HG03045 (cell line): ENCODE measurements around the gene LSM14B.

ENCODE experiments used
- ATAC-seq: cut with Tn5 transposase; IDR thresholded peaks from one replicate; pipeline ENCODE4 v1.9.1; 2021; ENCODE audit warnings: mild to moderate bottlenecking, moderate library complexity; ENCODE audit not compliant: unreplicated experiment

Gene LSM14B

DNA sequence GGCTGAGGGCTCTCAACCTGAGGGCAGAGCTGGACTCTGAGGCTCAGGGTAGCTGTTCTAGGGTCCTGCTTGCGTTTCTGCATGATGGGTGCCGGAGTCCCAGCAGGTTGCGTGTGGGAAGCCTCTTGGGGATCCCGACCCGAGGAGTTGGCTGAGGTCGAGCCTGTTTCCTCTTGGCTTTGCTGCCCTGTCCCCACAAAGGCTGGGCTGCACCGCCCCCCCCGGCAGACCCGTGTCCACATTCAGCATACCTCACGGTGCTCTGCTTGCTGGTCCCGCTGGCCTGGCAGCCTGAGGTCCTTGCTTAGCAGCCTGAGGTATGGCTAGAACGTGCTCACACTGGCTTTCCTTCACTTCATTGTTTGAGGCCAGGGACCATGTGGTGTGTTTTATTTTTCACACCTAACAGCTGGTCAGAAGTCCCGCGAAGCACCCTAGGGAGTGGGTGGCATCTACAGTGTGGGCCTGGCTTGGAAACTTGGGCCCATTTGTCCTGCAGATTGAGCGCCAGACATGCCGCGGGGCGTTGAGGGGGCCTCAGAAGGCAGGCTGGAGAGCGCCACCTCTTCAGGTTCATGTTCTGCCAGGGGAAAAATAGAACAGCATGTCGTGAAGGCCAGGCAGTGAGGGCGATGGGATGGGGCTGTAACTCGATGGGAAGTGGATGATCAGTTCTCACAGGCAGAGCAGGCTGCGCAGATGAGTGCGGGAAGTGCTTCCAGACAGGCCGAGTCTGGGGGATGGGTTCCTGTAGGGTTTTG is 9.5 kb downstream of the LSM14B start:
- no peak for ATAC-seq

DNA sequence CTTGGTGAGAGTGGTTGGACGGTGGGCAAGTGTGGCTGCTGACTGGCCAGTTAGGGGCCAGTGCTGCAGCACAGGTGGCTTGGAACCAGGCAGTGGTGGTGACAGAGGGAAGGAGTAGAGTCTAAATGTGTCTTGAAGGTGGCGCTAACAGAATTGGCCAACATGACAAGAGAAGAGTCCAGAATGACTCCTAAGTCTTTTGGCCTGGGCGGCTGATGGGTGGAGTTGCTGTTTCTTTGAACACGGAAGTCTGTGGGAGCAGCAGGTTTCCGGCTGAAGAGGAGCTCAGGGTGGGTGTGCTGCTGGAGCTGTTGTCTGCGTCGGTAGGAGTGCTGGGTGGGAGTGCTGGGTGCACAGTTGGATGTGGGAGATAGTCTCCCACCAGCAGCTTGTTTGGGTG is 10.1 kb downstream of the LSM14B start:
- ATAC-seq: no peak

DNA sequence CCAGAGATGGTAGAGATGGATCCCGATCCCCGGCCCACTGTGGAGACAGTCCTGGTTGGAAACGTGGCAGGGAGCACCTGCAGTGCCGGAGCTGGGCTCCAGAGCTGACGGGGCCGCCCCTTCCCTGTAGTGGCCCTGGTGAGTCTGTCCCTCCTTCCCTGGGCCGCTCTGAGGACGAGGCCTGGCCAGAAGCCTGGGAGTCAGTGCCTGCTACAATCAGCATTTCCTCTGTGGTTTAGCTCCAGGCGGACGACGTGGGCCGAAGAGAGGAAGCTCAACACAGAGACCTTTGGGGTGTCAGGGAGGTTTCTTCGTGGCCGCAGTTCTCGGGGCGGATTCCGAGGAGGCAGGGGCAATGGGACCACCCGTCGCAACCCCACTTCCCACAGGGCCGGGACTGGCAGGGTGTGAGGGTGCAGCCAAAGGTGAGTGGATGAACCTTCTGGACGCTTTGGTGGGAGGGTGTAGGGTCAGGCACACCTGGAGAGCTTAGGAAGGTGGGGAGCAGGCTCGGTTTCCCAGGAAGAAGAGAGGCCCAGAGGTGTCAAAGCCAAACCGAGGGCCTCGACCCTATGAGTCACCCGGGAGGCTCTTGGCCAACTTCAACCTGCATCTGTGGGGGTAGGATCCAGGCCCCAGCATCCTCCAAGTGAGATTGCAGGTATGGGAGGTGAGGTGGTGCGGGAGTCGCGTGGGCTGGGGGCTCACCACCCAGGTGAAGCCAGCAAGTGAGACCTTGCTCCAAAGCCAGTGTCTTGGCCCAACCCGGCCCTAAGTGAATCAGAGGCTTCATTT is 11.0 kb downstream of the LSM14B start:
- no peak for ATAC-seq

DNA sequence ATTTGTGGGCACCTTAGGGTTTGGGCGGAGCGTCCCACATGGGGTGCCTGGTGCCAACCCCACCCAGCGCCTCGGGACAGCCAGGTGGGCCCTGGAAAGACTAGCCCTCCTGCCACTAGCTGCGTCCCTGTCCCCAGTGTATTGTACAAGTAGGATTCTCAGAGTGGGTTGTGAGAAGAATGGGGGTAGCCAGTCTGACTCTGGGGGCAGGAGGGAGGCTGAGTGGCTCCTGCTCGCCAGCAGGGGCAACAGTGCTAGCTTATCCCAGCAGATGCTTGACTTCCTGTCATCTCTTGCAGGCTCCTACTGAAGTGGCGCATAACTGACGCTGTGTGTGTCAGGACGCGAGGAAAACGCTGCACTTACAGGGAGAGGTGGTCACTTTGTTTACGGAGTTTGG is 11.6 kb downstream of the LSM14B start:
- no peak for ATAC-seq

DNA sequence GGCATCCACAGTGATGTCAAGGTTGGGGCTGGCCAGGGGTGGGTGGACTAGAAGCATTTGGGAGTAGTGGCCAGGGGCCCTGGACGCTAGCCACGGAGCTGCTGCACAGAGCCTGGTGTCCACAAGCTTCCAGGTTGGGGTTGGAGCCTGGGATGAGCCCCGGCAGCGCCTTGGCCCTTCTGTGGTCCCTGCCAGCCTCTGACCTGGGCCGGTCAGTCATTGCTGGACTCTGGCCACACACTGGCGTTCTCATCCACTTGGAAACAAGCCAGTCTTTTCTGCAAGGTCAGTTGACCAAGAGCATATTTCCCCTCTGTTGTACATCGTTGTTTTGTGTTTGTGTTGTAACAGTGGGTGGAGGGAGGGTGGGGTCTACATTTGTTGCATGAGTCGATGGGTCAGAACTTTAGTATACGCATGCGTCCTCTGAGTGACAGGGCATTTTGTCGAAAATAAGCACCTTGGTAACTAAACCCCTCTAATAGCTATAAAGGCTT is 12.5 kb downstream of the LSM14B start:
- no peak for ATAC-seq

DNA sequence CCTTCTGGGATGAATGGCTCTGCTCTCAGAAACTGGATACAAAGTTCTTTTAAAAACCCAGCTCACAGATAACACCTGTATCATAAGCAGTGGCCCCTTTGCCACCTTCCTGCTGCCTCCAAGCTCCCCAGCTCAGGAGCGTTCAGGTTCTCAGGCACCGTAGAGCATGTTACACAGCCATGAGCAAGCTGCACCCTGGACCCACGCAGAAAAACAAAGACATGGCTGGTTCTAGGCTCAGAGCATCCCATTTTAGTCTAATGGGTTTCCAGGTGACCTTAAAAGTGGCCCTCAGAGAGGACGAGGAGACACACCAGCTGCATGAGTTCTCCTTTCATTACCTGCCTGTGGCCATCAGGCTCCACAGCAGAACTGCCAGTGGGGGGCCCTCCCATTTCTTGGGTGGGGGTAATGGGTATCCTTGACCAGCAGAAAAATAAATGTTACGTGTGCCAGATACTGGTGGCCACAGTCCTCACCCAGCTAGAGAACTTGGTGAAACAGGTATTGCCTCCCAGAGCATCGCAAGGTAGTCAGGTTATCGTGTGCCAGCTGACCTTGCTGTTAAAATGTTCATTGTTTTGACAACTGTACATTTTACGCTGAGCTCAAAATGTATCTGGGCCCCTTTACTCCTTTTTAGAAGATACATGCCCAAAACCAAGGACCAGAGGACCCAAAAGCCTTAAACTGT is 13.4 kb downstream of the LSM14B start:
- ATAC-seq: no peak

DNA sequence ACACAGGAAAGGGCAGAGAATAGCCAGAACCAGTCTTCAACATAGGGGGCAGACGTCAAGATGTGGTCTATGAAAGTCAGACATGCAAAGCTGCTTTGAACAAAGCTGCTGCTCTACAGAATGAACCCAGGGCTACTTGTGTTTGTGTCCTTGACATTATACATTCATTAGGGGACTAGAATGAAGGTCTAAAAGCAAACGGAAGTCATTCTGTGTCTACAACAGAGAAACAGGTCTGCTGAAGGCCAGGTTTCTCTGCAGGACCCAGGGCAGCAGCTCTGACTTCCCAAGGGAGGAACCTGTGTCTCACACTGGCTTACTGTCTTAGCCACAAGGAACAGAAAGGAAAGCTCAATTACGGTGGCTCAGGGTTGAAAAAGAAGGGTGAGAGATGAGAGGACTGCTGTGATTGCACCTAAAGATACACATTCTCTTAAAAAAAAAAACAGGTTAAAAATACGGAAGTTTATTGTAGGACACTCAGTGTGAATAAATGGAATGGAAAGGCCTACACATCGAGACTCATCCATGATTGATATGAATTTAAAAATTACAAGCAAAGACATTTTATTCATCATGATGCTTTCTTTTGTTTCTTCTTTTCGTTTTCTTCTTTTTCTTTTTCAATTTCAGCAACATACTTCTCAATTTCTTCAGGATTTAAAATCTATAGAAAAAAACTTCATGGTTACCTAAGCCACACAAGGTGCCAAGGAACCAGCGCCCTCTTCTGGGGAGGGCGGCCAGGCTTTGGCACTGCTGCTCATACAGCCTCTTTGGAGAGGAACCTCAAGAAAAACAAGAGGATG is 14.2 kb downstream of the LSM14B start:
- ATAC-seq: no peak

DNA sequence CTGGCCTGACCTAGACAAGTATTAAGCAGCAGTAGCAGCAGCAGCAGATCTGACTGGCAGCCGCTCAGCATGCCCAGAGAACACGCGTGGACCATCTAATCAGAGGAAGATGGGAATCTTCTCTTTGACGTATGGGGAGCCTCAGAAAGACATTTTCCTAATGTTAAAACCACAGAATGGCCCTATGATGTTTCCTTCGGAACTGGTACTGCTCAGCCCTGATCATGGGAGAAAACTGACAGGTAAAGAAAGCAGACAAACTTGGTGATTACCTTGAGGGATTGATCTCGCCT is 14.8 kb downstream of the LSM14B start:
- no peak for ATAC-seq

DNA sequence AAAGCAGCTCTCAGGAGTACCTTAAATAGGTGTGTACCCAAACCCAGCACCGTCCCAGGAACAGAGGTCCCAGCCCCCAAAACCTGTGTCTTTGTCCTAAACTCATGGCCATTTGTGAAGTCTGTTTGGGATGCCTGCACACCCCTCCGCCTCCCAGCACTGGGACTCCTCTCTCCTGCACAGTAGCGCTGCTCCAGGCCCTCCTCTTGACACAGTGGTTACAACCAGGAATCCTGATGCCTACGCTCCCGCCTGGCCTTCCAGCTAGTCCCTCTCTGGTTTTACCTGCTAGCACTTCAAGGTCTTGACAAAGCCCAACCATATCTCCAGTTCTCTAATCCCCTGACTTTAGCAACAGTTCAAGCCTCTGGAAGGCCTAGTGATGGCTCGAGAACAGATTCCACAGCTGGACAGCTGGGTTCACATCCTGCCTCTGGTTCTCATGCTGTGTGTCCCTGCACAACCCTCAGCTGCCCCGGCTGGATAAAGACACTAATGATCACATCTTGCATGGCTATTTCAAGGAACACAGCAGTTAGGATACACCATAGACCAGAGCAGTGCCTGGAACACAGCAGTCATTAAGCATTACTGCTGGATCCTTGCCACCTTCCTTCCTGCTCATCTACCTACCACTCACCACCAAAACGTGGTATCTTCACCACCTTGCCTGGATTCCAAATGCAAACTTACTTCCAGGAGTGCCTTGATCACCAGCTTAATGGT is 15.4 kb downstream of the LSM14B start:
- no peak for ATAC-seq

DNA sequence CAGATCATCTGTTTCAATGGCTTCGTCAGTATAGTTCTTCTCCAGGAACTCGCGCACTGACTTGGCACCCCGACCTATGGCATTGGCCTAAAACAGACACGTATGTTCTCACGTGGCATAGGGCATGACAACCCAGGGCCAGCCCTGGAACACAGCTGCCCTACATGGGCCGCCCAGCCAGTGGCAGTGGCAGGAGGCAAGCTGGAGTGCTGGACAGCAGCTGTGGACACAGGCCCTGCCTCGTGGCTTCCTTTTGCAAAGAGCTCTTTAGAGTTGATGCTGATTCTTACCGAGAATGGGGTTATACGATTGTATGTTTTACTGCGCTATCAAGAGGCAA is 15.9 kb downstream of the LSM14B start:
- no peak for ATAC-seq

DNA sequence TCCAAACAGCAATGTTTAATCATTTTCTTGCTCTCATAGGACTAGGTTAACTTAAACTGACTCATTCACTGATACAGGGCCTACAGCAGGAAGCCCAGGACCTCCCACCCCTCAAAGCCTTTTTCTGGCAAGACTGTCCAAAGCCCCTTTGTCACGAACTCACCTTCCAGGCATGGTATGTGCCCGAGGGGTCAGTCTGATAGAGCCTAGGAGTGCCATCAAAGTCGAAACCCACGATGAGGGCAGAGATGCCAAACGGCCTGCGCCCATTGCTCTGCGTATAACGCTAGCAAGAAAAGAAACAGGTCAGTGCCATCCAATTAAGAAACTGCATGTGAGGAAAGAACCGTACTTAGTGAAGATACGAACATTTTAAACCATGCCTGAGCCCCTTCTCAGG is 16.6 kb downstream of the LSM14B start:
- ATAC-seq: no peak

DNA sequence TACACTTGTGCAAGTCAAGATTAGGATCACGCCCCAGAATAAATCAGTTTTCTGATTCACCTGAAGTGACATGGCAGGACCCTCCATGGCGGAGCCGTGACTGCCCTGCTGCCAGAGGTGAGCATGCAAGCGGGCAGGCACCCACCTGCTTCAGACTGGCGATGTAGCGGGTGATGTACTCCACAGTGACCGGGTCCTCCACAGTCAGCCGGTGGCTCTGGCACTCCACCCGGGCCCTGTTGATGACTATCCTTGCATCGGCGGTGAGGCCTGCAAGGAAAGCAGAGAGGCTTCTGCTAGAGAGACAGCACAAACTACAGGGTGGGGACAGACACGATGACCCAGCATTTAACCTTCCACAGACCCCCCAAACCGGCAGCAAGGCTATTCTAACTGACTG is 17.4 kb downstream of the LSM14B start:
- no peak for ATAC-seq

DNA sequence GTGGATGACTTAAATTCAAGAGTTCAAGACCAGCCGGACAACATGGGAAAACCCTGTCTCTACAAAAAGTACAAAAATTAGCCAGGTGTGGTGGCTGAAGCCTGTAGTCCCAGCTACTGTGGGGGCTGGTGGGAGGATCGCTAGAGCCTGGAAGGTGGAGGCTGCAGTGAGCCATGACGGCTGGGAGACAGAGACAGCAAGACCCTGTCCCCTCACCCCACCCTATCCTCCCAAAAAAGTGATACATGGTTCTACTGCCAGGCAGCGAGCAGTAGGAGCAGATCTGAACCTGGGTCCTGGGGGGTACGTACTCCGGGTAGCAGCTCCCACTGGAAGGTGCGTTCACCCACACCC is 18.7 kb downstream of the LSM14B start:
- no peak for ATAC-seq

DNA sequence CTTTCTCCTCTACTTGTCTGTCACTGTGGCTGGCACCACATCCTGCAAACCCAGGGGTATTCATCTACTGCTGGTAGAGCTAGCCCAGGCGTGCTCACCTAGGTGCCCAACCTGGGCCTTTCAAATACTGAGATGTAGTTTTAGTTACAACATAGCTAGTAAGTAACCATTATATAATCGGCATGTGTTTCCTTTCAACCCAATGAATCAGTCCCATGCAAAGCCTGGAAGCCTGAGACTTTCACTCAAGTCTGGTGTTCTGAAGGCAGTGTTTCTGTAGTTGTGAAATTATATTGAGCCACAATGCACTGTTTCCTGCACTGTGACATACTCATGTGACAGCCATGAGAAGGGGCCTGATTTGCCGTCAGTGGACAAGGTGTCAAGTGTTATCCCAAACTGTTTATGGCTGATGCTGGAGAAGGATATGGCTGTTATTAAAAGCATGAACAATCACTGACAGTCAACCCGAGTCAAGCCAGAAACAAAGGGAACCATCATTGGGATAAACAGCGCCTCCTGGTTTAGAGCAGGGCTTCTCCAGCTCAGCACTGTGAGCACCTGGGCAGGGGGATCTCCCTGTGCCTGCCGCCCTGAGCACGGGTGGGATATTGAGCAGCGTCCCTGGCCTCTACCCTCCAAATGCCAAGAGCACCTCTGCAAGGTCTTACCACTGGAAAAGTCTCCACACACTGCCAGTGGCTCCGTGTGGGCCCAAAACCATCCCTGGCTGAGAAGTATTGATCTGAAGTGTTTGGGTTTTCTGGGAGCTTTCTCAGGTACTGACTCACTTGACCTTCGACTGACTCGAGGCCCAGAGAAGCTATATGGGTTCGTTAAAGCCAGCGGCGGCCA is 19.3 kb downstream of the LSM14B start:
- no peak for ATAC-seq

DNA sequence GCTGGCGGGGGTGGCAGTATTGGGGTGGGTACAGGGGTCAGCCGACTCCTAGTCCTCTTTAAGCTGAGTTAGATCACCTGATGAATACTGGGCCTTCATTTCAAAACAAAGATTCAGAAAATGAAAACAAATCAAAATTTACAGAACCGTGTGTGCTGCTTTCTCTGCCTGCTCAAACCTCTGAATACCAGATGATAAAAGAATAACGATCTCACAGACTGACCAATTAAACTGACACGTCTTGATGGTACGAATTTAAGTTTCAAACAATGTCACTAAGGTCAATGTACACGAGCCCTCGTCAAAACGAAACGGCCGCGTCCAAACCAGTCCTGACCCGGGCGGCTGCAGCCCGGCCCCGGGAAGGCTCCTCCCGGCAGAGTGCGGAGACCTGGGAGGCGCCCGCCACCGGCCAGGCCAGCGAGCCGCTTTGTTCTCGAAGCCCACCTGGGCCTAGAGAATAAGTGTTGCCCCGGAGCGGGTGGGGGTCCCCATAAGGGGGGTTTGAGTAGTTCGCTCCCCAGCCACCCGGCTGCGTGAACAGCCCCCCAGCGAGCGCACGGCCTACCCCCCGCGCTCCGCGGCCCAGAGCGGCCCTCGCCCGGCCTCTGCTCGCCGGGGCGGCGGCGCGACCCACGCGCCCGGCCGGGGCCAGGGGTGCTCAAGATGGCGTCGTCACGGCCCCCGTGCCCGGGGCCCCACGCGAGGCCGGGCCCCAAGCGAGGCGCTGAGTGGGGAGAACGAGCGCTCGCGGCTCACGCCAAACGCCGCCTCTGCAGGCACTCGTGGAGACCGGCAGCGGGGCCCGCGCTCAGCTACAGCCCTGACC is 20.2 kb downstream of the LSM14B start:
- ATAC-seq: peak; percentile 13

DNA sequence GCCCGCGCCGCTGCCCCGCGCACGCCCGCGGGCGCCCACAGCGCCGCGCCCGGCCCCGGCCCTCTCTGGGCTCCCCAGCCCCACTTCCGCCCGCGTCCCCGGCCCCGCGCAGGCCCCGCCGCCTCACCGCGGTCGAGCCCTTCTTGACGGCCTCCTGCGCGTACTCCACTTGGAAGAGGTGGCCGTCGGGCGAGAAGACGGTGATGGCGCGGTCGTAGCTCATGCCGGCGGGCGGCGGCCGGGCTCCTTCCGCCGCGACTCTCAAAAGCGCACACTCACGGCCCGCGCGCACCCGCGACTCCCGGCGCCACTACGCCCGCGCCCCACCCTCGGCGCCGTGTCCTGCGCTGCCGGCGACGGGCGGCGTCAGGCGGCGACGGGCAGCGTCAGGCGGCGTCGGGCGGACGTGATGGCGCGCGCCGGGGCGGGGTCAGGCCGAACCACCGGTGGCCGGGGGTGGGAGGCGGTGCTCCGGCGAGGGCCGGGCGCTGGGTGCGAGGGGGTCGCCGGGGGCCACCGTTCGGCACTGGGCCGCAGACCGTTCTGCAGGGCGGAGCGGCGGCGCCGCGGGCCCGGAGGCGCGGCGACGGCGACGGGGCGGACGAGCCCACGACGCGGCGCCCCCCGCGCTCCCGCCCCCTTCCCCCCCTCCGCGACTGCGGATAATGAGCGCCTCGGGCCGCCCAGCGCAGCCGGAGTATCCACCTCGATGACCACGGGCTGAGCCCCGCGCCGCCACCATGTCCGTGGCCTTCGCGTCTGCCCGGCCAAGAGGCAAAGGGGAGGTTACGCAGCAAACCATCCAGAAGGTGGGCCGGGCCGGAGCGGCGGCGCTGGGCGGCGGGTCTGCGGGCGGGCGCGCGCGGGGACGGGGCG is 21.0 kb downstream of the LSM14B start, which contains the start of the genes PSMA7 and SS18L1:
PSMA7 (minus strand) TSS at position 314 of the 876 bp plus-strand sequence; CDS start at position 223, 91 bp downstream.
SS18L1 (plus strand) TSS at position 689 of the 876 bp plus-strand sequence; CDS start at position 741, 52 bp downstream.
- peak; percentile 80 for ATAC-seq
